ENCODE measurements around the gene OR7G1.

The OR7G1 gene, protein sequence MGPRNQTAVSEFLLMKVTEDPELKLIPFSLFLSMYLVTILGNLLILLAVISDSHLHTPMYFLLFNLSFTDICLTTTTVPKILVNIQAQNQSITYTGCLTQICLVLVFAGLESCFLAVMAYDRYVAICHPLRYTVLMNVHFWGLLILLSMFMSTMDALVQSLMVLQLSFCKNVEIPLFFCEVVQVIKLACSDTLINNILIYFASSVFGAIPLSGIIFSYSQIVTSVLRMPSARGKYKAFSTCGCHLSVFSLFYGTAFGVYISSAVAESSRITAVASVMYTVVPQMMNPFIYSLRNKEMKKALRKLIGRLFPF

DNA sequence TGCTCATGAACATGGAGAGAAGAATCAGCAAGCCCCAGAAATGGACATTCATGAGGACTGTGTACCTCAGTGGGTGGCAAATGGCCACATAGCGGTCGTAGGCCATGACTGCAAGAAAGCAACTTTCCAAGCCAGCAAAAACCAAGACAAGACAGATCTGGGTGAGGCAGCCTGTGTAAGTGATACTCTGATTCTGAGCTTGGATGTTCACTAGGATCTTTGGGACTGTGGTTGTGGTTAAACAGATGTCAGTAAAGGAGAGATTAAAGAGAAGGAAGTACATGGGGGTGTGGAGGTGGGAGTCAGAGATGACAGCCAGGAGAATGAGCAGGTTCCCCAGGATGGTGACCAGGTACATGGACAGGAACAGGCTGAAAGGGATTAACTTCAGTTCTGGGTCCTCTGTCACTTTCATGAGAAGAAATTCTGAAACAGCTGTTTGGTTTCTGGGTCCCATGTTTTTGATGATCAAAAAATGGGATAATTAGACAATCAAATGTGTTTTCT lies at the start of gene OR7G1:
OR7G1 (minus strand) TSS at position 457 of the 507 bp plus-strand sequence; CDS start at position 457, 0 bp downstream.
- in situ Hi-C loops (cut with HindIII; ENCODE audit: low sequenced_read_pairs) = no loop called here

DNA sequence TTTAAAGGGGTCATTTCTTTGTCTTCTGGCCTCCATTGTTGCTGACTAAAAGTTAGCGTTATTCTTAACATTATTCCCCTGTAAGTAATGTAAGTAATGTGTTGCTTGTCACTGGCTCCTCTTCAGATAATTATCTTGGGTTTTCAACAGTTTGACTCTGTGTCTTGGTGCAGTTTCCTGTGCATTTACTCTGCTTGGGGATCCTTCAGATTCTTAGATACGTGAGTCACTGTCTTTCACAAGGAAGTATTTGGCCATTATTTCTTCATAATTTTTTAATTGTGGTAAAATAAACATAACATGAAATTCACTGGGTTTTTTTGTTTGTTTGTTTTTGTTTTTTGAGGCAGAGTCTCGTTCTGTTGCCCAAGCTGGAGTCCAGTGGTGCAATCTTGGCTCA lies 49.7 kb upstream of the OR7G1 start:
- in situ Hi-C loops (cut with HindIII; ENCODE audit: low sequenced_read_pairs) = no loop called here

DNA sequence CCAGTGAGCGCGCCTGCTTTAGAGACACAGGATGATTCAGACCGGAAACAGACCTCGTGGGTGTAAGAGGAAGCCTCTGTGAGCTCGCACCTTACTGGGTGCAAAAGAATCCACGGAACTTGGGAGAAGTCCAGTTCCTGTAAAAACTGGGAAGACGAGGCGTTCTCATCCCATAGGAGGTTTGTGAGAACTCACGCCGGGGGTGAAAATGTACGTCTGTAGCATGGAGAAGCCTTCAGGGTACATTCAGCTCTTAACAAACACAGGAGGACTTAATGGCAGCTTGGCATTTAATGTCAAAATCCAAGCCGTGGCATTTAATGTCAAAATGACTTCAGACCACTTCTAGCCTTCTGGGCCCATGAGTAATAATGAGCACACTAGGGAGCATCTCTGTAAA lies 45.9 kb upstream of the OR7G1 start:
- in situ Hi-C loops (cut with HindIII; ENCODE audit: low sequenced_read_pairs) = no loop called here

GRCh38 chr19:9159891-9160290 lies 44.3 kb upstream of the OR7G1 start:
- in situ Hi-C loops (cut with HindIII; ENCODE audit: low sequenced_read_pairs) = no loop called here

GRCh38 chr19:9156304-9156703 lies 40.7 kb upstream of the OR7G1 start:
- in situ Hi-C loops (cut with HindIII; ENCODE audit: low sequenced_read_pairs) = no loop called here

GRCh38 chr19:9155591-9155990 lies 40.0 kb upstream of the OR7G1 start:
- in situ Hi-C loops (cut with HindIII; ENCODE audit: low sequenced_read_pairs) = no loop called here

- in situ Hi-C loops (cut with HindIII; ENCODE audit: low sequenced_read_pairs) = no loop called here
These were observed 35.8 kb upstream of the OR7G1 start for GRCh38 chr19:9151367-9151766.

- in situ Hi-C loops (cut with HindIII; ENCODE audit: low sequenced_read_pairs) = no loop called here
These were observed 35.1 kb upstream of the OR7G1 start for GRCh38 chr19:9150650-9151049.

DNA sequence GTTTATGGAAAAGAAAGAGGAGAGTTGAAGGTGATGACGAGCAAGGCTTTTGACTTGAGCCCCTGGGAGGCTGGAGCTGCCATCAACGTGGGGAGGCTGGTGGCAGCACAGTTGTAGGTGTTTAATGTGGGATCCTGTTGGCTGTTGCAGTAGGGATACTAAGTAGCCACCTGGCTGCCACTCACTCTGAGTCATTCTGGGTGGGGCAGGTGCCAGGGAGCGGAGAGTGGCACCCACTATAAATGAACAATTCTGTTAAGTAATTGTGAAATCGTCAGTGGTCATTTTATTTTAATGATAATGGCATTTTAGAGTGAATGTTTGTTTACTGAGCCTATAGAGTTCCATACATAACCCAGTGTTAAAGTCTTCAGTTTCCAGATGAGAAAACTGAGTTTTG lies 34.4 kb upstream of the OR7G1 start:
- in situ Hi-C loops (cut with HindIII; ENCODE audit: low sequenced_read_pairs) = no loop called here

DNA sequence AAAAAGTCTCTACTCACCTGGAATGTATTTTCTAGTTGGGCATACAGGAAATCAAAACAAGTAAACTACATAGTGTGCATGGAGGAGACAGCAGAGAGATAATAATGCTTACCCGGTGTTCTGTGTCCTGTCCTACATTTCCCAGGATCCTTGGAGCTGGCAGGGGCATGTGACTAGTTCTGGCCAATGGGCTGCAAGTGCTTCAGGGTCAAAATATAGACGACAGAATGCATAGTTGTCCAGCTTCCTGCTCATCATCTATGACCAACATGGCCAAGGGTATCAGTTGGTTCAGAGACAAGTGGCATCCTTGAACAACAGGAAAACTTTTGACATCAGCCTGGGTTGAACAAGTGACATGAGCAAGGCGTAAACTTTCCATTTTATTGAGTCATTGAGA lies 33.1 kb upstream of the OR7G1 start:
- in situ Hi-C loops (cut with HindIII; ENCODE audit: low sequenced_read_pairs) = no loop called here

DNA sequence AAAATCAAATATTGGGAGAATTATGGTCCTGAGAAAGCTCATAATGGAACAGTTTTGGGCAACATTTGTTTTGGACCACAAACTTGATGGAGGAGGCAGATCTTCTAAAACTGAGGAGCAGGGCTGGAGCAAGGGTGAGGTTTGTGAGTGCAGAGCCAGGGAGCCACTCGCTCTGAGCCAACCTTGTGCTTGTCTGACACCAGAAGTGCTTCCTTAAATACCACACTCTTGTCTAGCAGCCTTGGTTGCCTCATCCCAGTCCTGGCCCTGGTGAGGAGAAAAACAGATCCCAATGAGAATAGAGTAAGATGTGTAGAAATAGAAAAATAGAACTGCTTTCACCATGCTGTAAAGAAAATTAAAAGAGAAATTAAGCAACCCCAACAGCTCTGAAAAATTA lies 31.3 kb upstream of the OR7G1 start:
- in situ Hi-C loops (cut with HindIII; ENCODE audit: low sequenced_read_pairs) = no loop called here

GRCh38 chr19:9144920-9145319 lies 29.4 kb upstream of the OR7G1 start:
- in situ Hi-C loops (cut with HindIII; ENCODE audit: low sequenced_read_pairs) = no loop called here

DNA sequence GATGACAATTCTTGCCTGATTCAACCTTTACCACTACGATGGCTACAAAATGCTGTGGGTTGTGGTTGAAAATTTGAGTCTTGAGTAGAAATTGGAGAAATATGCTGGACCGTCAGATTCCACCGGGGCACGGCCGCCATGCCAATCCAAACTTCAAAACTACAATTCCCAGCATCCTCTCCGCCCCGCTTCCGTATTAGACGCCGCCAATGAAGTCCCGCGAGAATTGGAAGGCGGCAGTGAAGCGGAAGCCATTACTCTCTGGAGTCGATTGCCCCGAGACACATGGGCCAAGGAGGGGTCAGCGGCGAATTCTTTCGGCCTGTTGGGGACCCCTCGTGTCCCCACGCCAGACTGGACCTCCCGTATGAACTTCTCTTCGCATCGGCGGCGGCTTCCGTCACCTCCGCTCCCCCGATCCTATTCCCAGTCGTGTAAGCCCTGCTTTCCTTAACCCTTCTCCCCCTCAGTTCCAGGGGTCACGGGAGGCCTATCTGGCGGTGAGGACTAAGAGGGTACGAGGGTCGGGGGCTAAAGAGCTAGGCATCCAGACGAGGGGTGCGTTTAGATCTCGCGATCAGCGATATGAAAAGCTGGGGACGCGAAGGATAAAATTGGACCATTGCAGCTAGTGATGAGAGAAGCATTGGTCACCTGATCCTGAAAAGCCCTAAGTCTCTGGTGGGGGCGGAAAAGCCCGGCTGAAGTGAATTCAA lies 24.8 kb upstream of the OR7G1 start, which contains the start of gene ZNF317:
ZNF317 (plus strand) TSS at position 239 of the 716 bp plus-strand sequence. CDS start 15,620 bp downstream, outside the sequence.
- in situ Hi-C loops (cut with HindIII; ENCODE audit: low sequenced_read_pairs) = no loop called here

GRCh38 chr19:9139609-9140158 lies 24.1 kb upstream of the OR7G1 start:
- in situ Hi-C loops (cut with HindIII; ENCODE audit: low sequenced_read_pairs) = no loop called here

DNA sequence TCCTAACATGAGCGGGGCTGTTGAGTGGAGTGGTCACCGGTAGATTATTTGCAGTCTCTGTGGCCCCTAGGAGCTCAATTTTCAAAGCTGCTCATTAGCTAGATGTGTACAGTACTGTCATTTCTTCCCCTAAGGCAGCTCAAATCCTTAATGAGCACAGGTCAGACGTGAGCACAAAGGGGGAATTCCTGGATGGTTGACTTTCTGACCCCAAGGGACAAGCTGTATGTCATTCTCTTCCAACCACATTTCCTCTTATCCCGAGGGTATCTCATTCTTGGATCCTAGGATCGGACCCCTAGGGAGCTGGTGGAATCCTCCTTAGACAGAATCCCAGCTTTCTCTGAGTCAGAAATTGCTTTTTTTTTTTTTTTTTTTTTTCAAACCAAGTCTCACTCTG lies 16.9 kb upstream of the OR7G1 start:
- in situ Hi-C loops (cut with HindIII; ENCODE audit: low sequenced_read_pairs) = no loop called here

GRCh38 chr19:9130965-9131364 lies 15.4 kb upstream of the OR7G1 start:
- in situ Hi-C loops (cut with HindIII; ENCODE audit: low sequenced_read_pairs) = no loop called here

DNA sequence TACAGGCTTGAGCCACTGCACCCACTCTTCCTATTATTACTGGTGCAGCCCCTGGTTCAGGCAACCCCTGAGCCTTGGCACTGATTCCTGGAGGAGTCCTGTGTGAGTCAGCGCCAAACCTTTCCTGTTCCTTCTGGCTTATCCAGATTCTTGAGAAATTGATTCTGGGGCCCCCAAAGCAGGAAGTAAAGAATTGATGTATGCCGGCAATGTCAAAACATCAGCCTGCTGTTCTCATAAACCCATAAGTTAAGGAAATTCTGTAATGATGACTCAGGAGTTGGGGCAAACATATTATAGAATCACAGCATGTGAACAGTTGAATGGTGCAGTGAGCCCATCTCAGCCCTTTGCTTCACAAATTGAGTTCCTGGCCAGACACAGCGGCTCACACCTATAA lies 12.6 kb upstream of the OR7G1 start:
- in situ Hi-C loops (cut with HindIII; ENCODE audit: low sequenced_read_pairs) = no loop called here

DNA sequence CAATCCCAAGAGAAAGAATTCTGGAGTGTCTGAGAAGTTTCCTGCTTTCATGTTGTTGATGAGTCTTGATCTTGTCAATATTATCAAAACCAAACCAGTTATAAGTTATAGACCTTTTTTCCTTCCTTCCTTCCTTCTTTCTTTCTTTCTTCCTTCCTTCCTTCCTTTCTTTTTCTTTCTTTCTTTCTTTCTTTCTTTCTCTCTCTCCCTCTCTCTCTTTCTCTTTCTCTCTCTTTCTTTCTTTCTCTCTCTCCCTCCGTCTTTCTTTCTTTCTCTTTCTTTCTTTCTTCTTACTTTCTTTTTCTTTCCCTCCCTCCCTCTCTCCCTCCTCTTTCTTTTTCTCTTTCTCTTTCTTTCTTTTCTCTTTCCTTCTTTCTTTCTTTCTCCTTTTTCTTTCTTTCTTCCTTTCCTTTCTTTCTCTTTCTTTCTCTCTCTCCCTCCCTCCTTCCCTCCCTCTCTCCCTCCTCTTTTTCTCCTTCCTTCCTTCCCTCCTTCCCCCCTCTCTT lies 11.4 kb upstream of the OR7G1 start, which contains the start of gene OR7G3:
OR7G3 (minus strand) TSS at position 51 of the 506 bp plus-strand sequence; CDS start at position 51, 0 bp downstream.
- in situ Hi-C loops (cut with HindIII; ENCODE audit: low sequenced_read_pairs) = no loop called here

DNA sequence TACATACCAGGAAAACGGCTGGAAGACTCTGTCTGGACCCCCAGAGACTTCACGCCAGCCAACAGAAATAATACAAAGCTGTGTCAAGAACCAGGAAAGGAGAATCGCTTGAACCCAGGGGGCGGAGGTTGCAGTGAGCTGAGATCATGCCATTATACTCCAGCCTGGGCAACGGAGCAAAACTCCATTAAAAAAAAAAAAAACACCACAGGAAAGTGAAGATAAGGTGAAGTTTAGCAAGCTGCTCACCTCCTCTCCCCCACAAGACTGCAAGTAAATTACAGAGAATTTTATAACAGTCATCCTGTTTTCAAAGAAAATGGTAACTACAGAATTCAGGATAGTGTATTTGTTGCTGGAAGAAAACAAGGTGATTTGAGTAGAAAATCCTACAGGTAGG lies 984 bp upstream of the OR7G1 start:
- in situ Hi-C loops (cut with HindIII; ENCODE audit: low sequenced_read_pairs) = no loop called here

DNA sequence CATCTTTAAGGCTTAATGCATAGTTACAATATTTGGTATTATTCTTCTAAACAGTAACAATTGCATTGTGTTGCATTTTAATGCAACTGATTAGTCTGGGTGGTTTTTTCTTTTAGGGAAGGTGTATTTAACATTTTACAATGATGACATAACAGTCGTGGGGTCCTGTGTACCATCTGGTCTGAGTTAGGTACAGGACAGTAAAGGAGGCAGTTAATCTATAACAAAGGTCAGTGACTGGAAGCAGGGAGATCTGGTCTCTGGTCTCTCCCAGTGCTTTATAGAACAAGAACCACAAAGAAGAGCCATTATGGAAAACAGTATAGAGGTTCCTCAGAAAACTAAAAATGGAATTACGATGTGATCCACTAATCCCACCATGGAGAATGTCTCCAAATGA lies 5.6 kb downstream of the OR7G1 start:
- in situ Hi-C loops (cut with HindIII; ENCODE audit: low sequenced_read_pairs) = no loop called here

GRCh38 chr19:9107375-9107774 lies 8.2 kb downstream of the OR7G1 start, which contains the start of gene OR7G2:
OR7G2 (minus strand) TSS chr19:9107475; CDS start chr19:9103243, 4,232 bp downstream.
- in situ Hi-C loops (cut with HindIII; ENCODE audit: low sequenced_read_pairs) = no loop called here
